Smooth muscle cell (in vitro differentiated cells): ENCODE measurements around the gene GNB1. TPM values are rescaled to one million over a fixed set of nuclear protein-coding genes. Genes with fewer than 3 reads are reported as not detected.

Experiments
- DNase-seq: peaks from one replicate; lab custom pipeline; 2025; ENCODE audit not compliant: unreplicated experiment; lab: John Stamatoyannopoulos, UW
- H2AFZ ChIP-seq: fragments of 200-600 bp; sonication (generic); 2 replicates; pipeline ENCODE4 v1.6.0; 2016; ENCODE audit warnings: antibody characterized with exemption, low read depth, mild to moderate bottlenecking
- H3F3A ChIP-seq: fragments of 200-600 bp; sonication (generic); 2 replicates; pipeline ENCODE4 v1.6.0; 2017; ENCODE audit warnings: antibody characterized with exemption, low read depth
- H3K27ac ChIP-seq: fragments of 200-600 bp; sonication (generic); 2 replicates; pipeline ENCODE4 v1.5.1; 2016; ENCODE audit warnings: low read depth, mild to moderate bottlenecking
- H3K27me3 ChIP-seq: fragments of 200-600 bp; sonication (generic); 2 replicates; pipeline ENCODE4 v1.6.1; 2016; ENCODE audit warnings: low read depth, mild to moderate bottlenecking
- H3K36me3 ChIP-seq: fragments of 200-600 bp; sonication (generic); 2 replicates; pipeline ENCODE4 v1.5.1; 2016; ENCODE audit warnings: low read depth
- H3K4me1 ChIP-seq: fragments of 200-600 bp; sonication (generic); 2 replicates; pipeline ENCODE4 v1.5.1; 2016; ENCODE audit warnings: low read depth
- H3K4me2 ChIP-seq: fragments of 200-600 bp; sonication (generic); 2 replicates; pipeline ENCODE4 v1.6.0; 2016; ENCODE audit warnings: mild to moderate bottlenecking
- H3K4me3 ChIP-seq: fragments of 200-600 bp; sonication (generic); 2 replicates; pipeline ENCODE4 v1.5.1; 2016; ENCODE audit warnings: mild to moderate bottlenecking
- H3K79me2 ChIP-seq: fragments of 200-600 bp; sonication (generic); 2 replicates; pipeline ENCODE4 v1.6.0; 2016; ENCODE audit warnings: low read depth, mild to moderate bottlenecking
- H3K9ac ChIP-seq: fragments of 200-600 bp; sonication (generic); 2 replicates; pipeline ENCODE4 v1.6.0; 2016; ENCODE audit warnings: low read depth
- H3K9me3 ChIP-seq: fragments of 200-600 bp; sonication (generic); replicated peaks from 2 replicates; pipeline ENCODE4 v1.5.1; 2016; ENCODE audit warnings: low read depth
- H4K20me1 ChIP-seq: fragments of 200-600 bp; sonication (generic); 2 replicates; pipeline ENCODE4 v1.6.0; 2016; ENCODE audit warnings: low read depth
- WGBS: methylation state at CpG from one replicate; pipeline ENCODE4 v1.1.7; 2016; ENCODE audit warnings: low lambda C conversion rate; 5-methylcytosine and 5-hydroxymethylcytosine counted together
- polyA plus RNA-seq: library from polyadenylated mRNA; unstranded; fragments of >200 nt; fragmentation: Nextera tagmentation; extraction: Ambion mirVana; gene quantifications from 2 replicates; pipeline ENCODE4 v1.2.1, GENCODE V29; 2016
- total RNA-seq: library from RNA; depleted of rRNA; stranded (reverse); fragments of >200 nt; gene quantifications from 2 replicates; pipeline ENCODE4 v1.2.3, GENCODE V29; 2014
- TF ChIP-seq, protein P1 (sequence below): fragments of 200-600 bp; sonication (generic); IDR thresholded peaks from 2 replicates; pipeline ENCODE4 v1.5.1; 2017; ENCODE audit warnings: borderline replicate concordance, mild to moderate bottlenecking, antibody characterized with exemption; ENCODE audit not compliant: insufficient read depth, poor library complexity, severe bottlenecking

Gene GNB1
- total and polyA plus RNA-seq, 2 experiments from 2014 or later: 208 to 293 TPM

DNA sequence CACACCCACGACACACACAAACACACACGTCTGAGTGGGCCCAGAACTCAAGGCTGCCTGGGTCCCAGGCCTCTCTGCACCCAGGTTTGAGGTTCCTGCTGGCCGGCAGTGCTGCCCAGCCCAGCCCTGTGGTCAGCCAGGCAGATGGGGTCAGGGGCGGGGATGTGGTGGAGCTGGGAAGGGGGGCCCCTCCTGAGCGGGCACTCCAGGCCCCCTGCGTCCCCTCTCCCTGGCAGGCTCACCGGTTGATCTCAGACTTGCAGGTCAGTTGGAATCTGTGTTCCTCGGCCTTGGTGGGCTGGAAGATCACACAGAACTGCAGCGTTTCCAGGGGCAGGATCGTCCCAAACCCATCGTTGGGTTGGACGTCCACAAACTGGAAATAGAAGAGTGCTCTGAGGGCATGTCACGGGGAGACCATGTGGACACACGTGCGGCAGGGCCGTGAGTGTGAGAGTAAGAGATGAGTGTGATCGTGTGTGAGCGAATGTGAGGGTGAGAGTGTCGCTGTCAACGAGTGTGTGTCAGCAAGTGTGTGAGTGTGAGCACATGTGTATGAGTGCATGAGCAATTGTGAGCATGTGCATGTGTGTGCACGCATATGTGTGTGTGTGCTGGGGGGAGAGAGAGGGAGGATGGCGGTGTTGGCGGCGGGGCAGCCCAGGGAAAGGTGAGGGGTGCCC lies 47.9 kb upstream of the GNB1 start:
- no peak for DNase-seq
- 85% methylated on average over 20 of the region's 24 CpGs for whole genome bisulfite sequencing

DNA sequence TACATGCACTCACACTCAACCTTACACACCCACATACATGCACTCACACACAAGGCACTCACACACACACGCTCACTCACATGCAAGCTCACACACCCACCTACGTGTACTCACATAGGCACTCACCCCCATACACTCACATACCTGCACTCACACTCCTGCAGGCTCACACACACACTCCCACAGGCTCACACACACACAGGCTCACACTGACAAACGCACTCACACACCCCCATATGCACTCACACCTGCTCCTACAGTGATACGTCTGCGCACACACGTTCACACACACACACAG lies 47.3 kb upstream of the GNB1 start:
- Histone ChIP-seq H3K4me3 (no peak overlapping the region), H3K36me3 (no peaks in the 10 kb centered on the region), H2AFZ (no peak overlapping the region), H3K79me2 (no peaks in the 10 kb centered on the region), H3K9ac (no peak overlapping the region), H3K9me3 (no peaks in the 10 kb centered on the region), H3K27ac (no peak overlapping the region), H3K4me2 (no peak overlapping the region), H3F3A (no peaks in the 10 kb centered on the region), H3K27me3 (no peaks in the 10 kb centered on the region), H3K4me1 (no peaks in the 10 kb centered on the region), H4K20me1 (no peaks in the 10 kb centered on the region)
- TF ChIP-seq, protein P1, sequence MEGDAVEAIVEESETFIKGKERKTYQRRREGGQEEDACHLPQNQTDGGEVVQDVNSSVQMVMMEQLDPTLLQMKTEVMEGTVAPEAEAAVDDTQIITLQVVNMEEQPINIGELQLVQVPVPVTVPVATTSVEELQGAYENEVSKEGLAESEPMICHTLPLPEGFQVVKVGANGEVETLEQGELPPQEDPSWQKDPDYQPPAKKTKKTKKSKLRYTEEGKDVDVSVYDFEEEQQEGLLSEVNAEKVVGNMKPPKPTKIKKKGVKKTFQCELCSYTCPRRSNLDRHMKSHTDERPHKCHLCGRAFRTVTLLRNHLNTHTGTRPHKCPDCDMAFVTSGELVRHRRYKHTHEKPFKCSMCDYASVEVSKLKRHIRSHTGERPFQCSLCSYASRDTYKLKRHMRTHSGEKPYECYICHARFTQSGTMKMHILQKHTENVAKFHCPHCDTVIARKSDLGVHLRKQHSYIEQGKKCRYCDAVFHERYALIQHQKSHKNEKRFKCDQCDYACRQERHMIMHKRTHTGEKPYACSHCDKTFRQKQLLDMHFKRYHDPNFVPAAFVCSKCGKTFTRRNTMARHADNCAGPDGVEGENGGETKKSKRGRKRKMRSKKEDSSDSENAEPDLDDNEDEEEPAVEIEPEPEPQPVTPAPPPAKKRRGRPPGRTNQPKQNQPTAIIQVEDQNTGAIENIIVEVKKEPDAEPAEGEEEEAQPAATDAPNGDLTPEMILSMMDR: no peak
- WGBS: 79% methylated on average over 6 of the region's 6 CpGs
- no peak for DNase-seq

More for the DNA sequence above, 47.9 kb upstream of the GNB1 start:
- Histone ChIP-seq H3K27ac (no peak overlapping the region), H3K4me2 (no peak overlapping the region), H4K20me1 (no peaks in the 10 kb centered on the region), H3K27me3 (no peaks in the 10 kb centered on the region), H3F3A (no peaks in the 10 kb centered on the region), H3K4me3 (no peak overlapping the region), H3K4me1 (no peaks in the 10 kb centered on the region), H3K9ac (no peak overlapping the region), H2AFZ (no peak overlapping the region), H3K79me2 (no peaks in the 10 kb centered on the region), H3K36me3 (no peaks in the 10 kb centered on the region), H3K9me3 (no peaks in the 10 kb centered on the region)
- TF ChIP-seq, protein P1: no peak

GRCh38 chr1:1937549-1938275 lies 46.8 kb upstream of the GNB1 start:
- H2AFZ ChIP-seq: no peak overlapping the region
- no peak overlapping the region for H3K9ac ChIP-seq
- no peaks in the 10 kb centered on the region for H3K36me3 ChIP-seq
- TF ChIP-seq, protein P1: no peak
- H3K4me3 ChIP-seq: no peak overlapping the region
- no peak overlapping the region for H3K27ac ChIP-seq
- no peaks in the 10 kb centered on the region for H3K9me3 ChIP-seq
- no peak for DNase-seq
- H3K79me2 ChIP-seq: no peaks in the 10 kb centered on the region
- H3K4me2 ChIP-seq: no peak overlapping the region
- no peaks in the 10 kb centered on the region for H3F3A ChIP-seq
- H3K27me3 ChIP-seq: no peaks in the 10 kb centered on the region
- H4K20me1 ChIP-seq: no peaks in the 10 kb centered on the region
- no peaks in the 10 kb centered on the region for H3K4me1 ChIP-seq
- 93% methylated on average over 16 of the region's 16 CpGs for WGBS
